ENCODE measurements around the gene FAM20C.
"Not testable (repeated sequence)": the region's sequence is repeated elsewhere in the genome, so short reads cannot be mapped to it uniquely, and the experiment has no call there.

The FAM20C gene

GRCh38 chr7:259191-259505 is 66.8 kb downstream of the FAM20C start:
- DNase-seq (ENCODE audit: low spot score) = no peak

DNA sequence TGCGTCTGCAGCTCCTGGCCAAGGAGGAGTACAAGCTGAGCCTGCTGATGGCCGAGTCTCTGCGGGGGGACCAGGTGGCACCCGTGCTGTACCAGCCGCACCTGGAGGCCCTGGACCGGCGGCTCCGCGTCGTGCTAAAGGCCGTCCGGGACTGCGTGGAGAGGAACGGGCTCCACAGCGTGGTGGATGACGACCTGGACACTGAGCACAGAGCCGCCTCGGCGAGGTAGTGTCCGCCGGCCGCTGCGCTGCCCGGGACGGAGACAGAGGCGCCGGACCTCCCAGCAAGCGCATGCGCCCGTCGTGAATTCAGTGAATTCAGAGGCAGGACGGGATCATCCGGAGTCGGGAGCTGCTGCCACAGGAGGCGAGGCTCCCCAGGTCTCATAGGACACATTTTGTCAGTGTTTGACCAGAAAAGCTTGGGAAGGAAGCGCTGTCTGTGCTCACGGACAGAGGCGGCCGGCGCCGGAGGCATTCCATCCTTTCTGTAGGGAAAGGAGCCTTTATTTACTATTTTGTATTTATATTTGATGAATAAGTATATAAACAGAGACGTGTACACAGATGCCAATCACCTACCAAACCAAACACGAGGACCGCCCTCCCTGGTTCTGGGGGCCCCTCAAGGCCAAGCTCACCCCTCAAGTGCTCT is 67.5 kb downstream of the FAM20C start:
- no peak for DNase-seq (ENCODE audit: low spot score)

DNA sequence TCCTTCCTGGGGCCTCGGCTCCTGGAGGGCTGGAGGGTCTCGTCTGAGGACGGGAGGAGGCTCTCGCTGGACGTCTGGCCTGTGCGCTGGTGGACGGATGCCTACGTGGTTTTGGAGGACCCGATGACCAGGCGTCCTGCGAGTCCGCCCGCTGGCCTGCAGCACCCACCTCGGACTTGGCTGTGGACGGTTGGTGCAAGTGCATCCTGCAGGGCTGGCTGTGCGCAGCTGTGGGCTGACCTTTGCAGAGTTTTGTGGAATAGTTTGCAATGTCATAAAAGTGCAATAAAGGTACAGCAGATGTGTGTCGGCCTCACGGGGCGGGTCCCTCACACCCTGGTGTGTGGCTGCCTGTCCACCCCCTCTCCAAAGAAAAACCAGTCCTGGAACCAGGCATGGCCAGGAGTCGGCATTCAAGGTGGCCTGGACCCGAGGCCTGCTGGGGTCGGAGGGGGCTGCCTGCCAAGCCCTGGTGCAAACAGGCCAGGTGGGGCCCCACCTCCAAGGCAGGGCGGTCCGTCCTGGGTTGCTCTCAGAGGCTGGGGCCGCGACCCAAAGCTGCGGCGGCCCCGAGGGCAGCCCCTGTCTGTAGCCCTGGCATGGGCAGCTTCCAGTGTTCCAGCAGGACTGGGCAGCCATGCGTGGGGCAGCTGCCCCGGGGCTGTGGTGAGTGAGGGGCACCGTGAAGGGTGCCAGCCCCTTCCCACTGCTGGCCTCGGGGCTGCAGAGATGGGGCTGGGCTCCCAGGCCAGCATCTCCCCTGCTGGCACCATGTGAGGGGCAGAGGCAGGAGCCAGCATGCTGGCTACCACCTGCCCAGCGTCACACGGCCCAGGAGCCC is 68.3 kb downstream of the FAM20C start:
- no peak for DNase-seq (ENCODE audit: low spot score)

- DNase-seq (ENCODE audit: low spot score) = no peak
Observed at GRCh38 chr7:261341-262250, 69.2 kb downstream of the FAM20C start.

- no peak for DNase-seq (ENCODE audit: low spot score)
Observed at GRCh38 chr7:262251-262572, 69.8 kb downstream of the FAM20C start.

DNA sequence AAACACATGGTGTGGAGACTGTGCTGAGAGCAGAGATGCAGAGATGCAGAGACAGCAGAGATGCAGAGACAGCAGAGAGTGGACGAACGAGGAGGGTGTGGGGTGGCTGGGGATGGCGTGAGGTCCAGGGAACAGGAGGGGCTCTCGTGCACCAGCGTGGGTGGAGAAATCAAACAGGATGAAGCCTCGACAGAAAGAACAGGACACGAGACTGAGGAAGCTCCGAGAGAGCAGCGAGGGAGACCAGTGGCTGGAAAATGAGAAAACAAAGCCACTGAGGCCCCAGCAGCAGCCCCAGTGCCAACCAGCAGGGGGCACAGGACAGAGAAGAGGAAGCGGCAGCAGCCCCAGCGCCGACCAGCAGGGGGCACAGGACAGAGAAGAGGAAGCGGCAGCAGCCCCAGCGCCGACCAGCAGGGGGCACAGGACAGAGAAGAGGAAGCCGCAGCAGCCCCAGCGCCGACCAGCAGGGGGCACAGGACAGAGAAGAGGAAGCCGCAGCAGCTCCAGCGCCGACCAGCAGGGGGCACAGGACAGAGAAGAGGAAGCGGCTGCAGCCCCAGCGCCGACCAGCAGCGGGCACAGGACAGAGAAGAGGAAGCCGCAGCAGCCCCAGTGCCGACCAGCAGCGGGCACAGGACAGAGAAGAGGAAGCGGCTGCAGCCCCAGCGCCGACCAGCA is 70.4 kb downstream of the FAM20C start:
- not testable (repeated sequence) for DNase-seq (ENCODE audit: low spot score)

DNA sequence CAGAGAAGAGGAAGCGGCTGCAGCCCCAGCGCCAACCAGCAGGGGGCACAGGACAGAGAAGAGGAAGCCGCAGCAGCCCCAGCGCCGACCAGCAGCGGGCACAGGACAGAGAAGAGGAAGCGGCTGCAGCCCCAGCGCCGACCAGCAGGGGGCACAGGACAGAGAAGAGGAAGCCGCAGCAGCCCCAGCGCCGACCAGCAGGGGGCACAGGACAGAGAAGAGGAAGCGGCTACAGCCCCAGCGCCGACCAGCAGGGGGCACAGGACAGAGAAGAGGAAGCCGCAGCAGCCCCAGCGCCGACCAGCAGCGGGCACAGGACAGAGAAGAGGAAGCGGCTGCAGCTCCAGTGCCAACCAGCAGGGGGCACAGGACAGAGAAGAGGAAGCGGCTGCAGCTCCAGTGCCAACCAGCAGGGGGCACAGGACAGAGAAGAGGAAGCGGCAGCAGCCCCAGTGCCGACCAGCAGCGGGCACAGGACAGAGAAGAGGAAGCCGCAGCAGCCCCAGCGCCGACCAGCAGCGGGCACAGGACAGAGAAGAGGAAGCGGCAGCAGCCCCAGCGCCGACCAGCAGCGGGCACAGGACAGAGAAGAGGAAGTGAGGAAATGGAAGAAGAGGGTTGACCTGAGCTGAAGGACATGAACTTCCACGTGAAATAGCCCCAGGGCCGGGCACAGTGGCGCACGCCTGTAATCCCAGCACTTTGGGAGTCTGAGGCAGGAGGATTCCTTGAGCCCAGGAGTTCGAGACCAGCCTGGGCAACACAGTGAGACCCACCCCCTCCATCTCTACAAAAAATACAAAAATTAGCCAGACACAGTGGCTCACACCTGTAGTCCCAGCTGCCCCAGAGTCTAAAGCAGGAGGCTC is 71.3 kb downstream of the FAM20C start:
- not testable (repeated sequence) for DNase-seq (ENCODE audit: low spot score)

DNA sequence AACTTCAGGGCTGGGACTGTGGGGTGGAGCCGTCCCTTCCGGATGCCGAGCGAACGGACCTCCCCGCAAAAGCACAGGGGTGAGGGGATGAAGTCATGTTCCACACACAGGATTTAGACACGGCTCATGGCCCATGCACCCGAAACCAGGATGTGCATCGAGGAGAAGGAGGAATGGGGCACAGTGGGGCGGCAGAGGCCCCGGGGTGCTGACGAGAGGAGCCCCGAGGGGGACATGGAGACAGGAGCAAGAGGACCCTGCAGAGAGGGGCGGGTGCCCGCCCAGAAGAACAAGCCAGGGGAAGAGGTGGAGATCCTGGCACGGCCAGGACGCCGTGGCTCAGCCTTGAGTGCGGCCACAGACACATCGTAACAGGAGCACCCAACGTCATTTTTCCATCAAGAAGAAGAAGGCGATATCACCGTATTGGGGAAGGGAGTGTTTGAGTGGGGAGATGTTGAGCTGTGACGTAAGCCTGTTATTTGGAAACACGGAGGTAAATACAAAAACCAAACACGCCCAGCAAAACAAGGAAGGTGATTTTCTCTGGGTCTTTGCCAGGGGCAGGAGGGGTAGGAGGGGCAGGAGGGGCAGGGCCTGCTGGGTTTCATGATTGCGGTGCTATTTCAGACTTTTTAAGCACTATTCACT is 72.3 kb downstream of the FAM20C start:
- DNase-seq (ENCODE audit: low spot score) = peak; percentile 26

DNA sequence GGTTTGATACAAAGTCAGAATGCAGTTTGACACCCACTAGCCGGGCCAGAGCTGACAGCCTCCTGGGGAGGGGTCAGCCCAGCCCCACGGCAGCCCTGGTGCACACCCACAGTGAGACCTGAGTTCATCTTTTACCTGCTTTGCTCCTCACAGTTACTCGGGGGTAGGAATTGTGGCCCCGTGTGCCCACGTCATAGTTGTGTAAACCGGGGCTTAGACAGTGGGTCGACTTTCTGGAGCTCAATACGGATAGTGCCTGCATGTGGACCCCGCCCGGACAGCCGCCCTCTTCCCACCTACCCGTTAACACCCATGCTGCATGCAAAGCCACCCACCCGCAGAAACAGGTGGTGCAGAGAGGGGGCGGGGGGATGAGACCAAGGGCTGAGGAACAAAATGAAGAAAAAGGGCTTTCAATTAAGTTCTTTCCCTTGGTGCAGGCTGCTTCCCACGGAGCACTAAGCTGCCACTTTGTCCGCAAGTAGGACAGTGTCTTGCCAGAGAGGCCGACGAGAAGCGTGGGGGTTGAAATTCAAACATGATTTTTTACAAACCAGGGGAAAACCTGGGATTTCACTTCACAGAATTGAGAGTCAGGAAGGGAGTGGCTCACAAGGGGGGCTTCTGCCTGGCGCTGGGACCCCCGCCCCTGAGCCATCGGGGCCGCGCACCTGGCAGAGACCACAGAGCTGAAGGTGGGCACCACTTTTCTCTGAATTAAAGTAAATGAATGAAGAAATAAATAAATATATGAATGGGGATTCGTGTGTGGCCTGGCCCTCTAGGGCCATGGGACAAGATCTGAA is 73.0 kb downstream of the FAM20C start:
- DNase-seq (ENCODE audit: low spot score) = no peak

DNA sequence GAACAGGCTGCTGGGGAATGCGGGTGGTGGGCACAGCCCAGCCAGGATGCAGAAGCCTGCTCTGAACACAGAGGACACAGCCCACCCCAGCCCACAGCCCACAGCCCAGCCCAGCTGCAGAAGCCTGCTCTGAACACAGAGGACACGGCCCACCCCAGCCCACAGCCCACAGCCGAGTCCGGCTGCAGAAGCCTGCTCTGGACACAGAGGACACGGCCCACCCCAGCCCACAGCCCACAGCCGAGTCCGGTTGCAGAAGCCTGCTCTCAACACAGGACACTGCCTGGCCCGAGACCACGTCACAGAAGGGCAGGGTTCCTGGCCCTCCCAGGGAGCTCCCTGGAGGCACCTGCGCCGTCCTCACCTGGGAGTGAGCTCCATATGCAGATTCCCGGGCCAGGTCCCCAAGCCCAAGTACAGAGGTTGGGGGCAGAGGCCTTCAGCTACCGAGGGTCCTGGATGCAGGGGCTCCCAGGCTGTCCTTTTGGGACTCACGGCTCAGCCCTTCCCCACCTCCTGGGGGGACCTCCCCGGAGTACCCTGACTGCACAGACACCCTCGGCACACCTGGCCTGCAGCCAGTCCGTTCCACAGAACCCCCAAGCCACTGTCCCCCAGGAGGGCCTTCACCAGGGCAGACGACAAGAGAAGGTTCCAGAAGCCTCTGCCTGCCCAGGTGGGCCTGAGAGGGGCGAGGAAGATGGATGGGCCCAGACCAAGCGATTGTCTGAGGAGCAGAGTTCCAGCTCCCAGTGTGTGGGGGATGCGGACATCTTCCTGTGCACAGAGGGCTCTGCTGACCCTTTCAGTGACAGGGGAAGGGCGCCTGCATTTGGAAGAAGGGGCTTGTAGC is 73.9 kb downstream of the FAM20C start:
- no peak for DNase-seq (ENCODE audit: low spot score)

- no peak for DNase-seq (ENCODE audit: low spot score)
Observed at GRCh38 chr7:266851-267840, 74.8 kb downstream of the FAM20C start.

GRCh38 chr7:268991-269390 is 76.6 kb downstream of the FAM20C start:
- no peak for DNase-seq (ENCODE audit: low spot score)

GRCh38 chr7:269721-270120 is 77.3 kb downstream of the FAM20C start:
- no peak for DNase-seq (ENCODE audit: low spot score)

GRCh38 chr7:270351-270983 is 78.1 kb downstream of the FAM20C start:
- no peak for DNase-seq (ENCODE audit: low spot score)

GRCh38 chr7:271266-272107 is 79.1 kb downstream of the FAM20C start:
- DNase-seq (ENCODE audit: low spot score) = no peak

GRCh38 chr7:272108-272615 is 79.8 kb downstream of the FAM20C start:
- DNase-seq (ENCODE audit: low spot score) = no peak

All from LoVo (cell line).